Measurements from ENCODE around the gene ST14.
"Not testable (repeated sequence)": the region's sequence is repeated elsewhere in the genome, so short reads cannot be mapped to it uniquely, and the experiment has no call there.

ST14 gene

DNA sequence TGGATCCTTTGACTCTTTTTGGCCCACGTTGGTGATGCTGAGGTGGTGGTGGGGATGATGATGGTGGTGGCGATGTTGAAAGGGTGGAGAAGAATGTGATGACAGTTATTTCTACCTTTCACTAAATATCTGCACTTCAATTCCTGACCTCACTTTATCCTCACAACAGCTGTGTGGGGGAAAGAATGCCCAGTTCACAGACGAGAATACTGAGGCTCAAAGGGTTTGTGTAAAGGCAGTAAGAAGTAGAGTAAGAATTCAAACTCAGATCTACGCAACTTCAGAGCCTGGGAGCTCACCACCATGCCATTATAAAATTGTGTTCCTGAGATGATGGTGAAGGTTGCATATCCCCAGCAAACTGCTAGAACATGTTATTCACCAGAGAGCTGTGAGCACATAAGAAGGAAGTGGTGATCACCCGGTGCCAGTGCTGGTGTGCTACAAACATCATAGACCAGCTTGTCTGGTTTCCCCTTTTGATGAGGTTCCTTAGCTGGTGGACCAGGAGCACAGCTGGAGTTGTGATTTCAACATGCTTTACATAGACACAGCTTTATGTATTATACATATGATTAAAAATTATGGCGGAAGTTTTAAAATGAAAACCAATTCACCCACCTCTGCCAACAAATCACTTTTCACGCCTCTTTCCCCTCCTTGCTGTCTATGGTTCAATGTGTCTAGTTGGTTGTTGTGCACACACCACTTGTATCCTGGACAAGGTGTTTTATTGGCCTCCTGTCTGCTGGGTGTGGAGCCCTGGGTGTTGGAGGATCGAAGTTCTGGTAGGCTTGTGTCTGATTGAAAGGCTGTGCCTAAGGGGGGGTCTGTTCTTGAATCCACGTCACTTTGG, 6.2 kb downstream of the ST14 start:
- no peak for DNase-seq

DNA sequence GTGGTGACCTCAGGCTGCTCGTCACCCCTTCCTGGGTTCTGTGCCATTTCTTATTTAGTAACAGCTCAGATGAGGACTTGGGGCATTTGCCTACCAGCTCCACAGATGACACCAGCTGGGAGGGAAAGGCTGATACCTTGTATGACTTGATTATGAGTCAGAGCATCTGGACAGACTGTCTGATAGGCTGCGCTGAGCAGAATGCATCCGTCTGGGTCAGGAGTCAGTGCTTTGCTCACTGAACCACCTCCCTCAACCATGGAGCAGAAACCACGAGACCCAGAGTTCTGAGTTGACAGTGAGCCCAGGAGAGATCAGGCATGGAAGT, 6.8 kb downstream of the ST14 start:
- no peak for DNase-seq

DNA sequence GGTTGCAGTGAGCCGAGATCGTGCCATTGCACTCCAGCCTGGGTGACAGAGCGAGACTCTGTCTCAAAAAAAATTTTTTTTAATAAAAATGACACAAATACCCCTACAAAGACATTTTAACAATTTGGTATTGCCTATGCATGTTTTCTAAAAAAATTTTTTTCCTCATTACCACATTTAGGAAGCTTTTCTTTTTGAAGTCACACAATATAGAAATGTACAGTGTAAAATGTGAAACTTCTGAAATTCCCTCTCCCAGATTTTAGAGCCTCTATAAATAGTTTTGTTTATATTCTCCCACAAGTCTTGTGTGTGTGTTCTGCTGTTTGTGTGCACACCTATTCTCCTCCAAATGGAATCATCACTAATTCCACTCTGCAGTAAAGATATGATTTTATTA, 7.6 kb downstream of the ST14 start:
- DNase-seq = no peak

- no peak for DNase-seq
These were observed 8.5 kb downstream of the ST14 start for GRCh38 chr11:130168105-130168504.

GRCh38 chr11:130170345-130170744, 10.8 kb downstream of the ST14 start:
- no peak for DNase-seq

DNA sequence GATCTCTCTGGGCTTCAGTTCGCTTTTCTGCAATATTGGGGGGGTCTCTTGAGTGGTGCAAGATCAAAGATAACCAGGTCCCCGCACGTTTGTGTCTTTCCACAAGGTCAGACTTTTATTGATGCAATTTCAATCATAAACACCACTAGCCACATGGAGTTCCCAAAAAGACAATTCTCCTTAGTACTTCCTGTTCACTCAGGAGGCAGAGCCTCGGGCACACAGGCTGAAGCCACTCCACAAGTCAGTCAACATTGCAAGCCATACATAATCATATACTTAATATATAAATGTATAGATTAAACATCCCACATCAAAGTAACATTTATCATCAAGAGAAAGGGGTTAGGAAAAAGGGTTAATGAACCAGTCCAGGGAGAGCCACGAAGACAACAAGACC, 12.0 kb downstream of the ST14 start:
- DNase-seq = no peak

DNA sequence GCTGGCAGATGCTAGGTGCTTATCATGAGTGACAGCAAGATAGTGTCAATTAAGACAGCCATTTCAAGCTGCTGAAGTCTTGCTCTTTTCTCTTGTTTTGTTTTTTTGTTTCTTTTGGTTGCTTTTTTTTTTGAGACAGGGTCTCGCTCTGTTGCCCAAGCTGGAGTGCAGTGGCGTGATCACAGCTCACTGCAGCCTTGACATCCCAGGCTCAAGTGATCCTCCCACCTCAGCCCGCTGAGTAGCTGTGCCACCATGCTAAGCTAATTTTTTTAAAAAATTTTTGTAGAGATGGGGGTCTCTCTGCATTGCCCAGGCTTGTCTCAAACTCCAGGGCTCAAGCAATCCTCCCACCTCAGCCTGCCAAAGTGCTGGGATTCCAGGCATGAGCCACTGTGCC, 12.4 kb downstream of the ST14 start:
- DNase-seq = not testable (repeated sequence)

- DNase-seq = no peak
These were observed 15.1 kb downstream of the ST14 start for GRCh38 chr11:130174642-130175041.

- no peak for DNase-seq
These were observed 16.3 kb downstream of the ST14 start for GRCh38 chr11:130175898-130176297.

GRCh38 chr11:130177782-130178181, 18.2 kb downstream of the ST14 start:
- no peak for DNase-seq

DNA sequence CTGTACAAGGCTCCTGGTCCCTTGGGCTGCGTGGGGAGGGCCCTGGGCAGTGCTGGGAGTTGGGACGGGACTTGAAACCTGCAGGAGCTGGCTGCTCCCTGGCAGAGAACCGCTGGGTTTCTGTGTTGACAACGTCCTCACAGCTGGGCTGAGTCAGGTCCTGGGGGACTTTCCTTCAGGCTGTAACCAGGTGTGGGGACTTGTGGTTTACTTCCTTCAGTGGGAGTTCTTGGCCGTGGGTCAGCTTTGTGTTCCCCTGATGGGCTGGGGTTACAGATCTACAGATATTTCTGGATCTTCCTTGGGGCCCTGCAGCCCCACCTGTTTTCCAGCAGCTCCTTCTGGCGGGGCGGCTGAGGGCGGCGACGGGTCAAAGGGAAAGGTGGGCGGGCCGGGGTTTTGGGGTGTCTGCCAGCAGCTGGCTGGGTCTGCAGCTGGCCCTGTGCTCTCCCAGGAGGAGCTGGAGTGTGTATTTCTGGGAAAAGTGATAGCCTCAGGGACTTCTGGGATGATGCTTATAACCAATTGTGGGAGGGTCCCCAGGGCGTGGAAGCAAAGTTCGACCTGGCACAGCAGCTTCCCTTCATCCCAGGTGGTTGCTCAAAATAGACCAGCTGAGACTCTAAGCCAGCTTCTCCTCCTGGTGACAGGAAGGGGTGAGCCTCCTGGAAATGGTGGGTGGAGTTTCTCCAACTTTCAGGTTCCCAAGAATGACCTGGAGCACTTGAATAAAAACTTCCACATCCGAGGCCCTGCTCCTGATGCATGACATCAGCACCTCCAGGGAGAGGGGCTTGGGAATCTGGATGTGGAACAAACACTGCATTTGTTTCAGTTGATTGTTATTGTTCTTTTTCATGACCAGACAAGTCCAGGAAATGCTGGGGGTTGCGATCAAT, 19.1 kb downstream of the ST14 start:
- no peak for DNase-seq

- no peak for DNase-seq
These were observed 20.1 kb downstream of the ST14 start for GRCh38 chr11:130179396-130180306.

DNA sequence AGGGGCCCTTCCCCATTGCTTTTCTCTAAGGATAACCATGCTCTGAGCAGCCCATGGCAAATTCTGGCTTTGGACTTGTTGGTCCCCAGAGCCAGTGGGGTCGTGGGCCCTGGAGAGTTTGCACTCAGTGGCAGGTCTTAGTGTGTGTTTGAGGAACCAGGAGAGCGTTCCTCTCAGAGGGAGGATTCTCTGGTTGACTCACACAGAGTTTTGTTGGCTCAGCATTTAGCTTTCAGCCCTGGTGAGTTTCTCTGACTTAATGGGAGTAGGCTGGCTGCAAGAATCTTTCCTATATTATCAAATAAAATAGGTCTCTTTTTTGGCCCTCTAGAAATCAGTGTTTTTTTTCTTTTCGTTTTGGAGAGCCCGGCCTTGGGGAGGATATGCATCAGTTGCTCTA, 20.9 kb downstream of the ST14 start:
- no peak for DNase-seq

GRCh38 chr11:130180896-130181294, 21.3 kb downstream of the ST14 start:
- DNase-seq = no peak

DNA sequence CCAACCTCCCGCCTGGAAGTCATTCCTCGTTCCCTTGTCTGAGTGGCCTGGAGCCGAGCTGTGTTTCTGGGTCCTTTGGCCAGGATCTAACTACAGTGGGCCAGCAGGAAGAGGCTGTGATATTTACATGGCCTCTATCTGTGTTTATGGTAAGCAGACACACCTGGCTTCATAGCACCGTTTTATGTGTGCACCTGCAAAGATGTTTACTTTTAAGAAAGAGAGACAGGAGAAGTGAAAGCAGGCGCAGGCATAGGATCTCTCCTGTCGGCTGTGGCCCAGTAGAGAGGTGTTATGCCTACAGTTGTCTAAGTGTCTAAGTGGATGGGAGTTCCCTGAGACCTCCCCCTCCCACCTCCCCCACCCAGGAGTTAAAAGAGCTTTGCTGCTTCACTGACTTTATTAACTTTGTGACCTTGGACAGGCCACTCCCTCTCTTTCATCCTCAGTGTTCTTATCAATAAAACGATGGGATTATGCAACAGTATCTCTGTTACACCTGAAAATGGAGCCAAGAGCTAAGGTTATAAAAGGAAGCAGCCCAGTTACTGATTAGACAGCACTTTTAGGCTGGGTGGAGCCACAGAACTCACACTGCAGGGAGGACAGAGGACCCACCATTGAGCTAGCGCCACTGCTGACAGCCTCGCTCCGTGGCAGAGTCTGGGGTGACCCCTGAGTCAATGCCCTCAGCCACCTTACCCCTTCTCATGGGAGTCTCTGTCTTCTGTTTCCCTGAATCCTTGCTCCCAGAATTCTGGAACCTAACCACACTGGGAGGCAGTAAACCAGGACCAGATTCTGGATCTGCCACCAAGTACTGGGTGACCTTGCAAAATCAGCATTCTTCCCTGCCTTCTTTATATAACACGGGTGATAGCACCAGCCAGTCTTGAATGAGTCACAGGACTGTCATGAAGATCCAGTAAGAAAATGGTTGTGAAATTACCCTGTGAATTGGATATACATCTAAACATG, 22.0 kb downstream of the ST14 start:
- no peak for DNase-seq

- DNase-seq = no peak
These were observed 24.5 kb downstream of the ST14 start for GRCh38 chr11:130183878-130184610.

DNA sequence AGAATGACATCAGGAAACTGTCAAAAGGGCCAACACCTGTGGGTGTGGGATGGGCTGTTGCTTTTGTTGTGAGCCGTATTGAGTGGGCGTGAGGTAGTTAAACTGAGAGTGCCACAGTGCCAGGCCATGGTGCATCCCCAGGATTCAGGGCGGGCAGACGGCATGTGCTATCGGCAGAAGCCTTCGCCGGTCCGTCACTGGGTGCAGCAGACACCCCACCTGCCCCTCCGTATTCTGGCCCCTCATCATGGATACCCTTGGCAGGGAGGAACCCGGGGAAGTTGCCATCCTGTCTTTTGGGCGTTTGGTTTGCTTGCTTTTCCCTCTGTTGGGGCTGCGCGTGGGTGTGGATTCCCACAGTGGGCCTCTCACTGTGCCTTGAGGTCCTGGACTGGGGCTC, 27.5 kb downstream of the ST14 start:
- no peak for DNase-seq

GRCh38 chr11:130188047-130188446, 28.5 kb downstream of the ST14 start:
- DNase-seq = no peak

GRCh38 chr11:130188585-130189347, 29.2 kb downstream of the ST14 start:
- no peak for DNase-seq

GRCh38 chr11:130189492-130190210, 30.1 kb downstream of the ST14 start:
- no peak for DNase-seq

All from eye (tissue), 1 donor.